Sigmoid colon (tissue), 7 donors: ENCODE results near the gene NEUROG1. TPM values are rescaled to one million over a fixed set of nuclear protein-coding genes. Genes with fewer than 3 reads are reported as not detected.
"Not testable (repeated sequence)": the region's sequence is repeated elsewhere in the genome, so short reads cannot be mapped to it uniquely, and the experiment has no call there.

Source experiments
- DNase-seq: peaks from one replicate; pipeline ENCODE4 v3.0.0-alpha.2; 2019
- H3K27ac ChIP-seq, 4 donors: fragments of 200-600 bp; sonication (generic); one replicate each; pipeline ENCODE4 v1.5.1; 2016 to 2019; ENCODE audit warnings: mild to moderate bottlenecking in 1 of 4
- H3K27me3 ChIP-seq, 3 donors: fragments of 200-600 bp; sonication (generic); one replicate each; pipeline ENCODE4 v1.5.1; 2019; ENCODE audit warnings: mild to moderate bottlenecking in 1 of 3
- H3K36me3 ChIP-seq, 4 donors: fragments of 200-600 bp; sonication (generic); one replicate each; pipeline ENCODE4 v1.5.1; 2016 to 2019
- H3K4me1 ChIP-seq, 4 donors: fragments of 200-600 bp; sonication (generic); one replicate each; pipeline ENCODE4 v1.5.1; 2017 to 2019
- H3K4me3 ChIP-seq, 4 donors: fragments of 200-600 bp; sonication (generic); one replicate each; pipeline ENCODE4 v1.5.1; 2017 to 2019; ENCODE audit warnings: mild to moderate bottlenecking in 2 of 4, moderate library complexity in 1 of 4
- H3K9me3 ChIP-seq, 4 donors: fragments of 200-600 bp in 3 of 4; sonication (generic) in 3 of 4; one replicate each; pipeline versions ENCODE4 v1.5.1 to v1.6.1; 2013 to 2019
- CTCF ChIP-seq, 4 experiments: fragments of 450-650 bp in 3 of 4; fragments of 200-600 bp in 1 of 4; IDR thresholded peaks; one replicate each; pipeline ENCODE4 v1.5.1; 2016 to 2019; ENCODE audit warnings: antibody characterized with exemption in 4 of 4, mild to moderate bottlenecking in 3 of 4, moderate library complexity in 2 of 4
- EP300 ChIP-seq, 4 donors: sonication (generic); formaldehyde crosslinking; IDR thresholded peaks; one replicate each; pipeline ENCODE4 v1.6.1; 2017; ENCODE audit warnings: antibody characterized with exemption in 4 of 4
- POLR2A ChIP-seq, 2 donors: fragments of 450-650 bp; IDR thresholded peaks; one replicate each; pipeline ENCODE4 v1.6.1; 2016; ENCODE audit warnings: antibody characterized with exemption in 2 of 2, mild to moderate bottlenecking in 2 of 2, moderate library complexity in 2 of 2
- POLR2AphosphoS5 ChIP-seq, 4 donors: sonication (generic); formaldehyde crosslinking; IDR thresholded peaks; one replicate each; pipeline ENCODE4 v1.6.1; 2017; ENCODE audit warnings: antibody characterized with exemption in 4 of 4
- WGBS, 2 donors: extraction: QIAGEN DNeasy Blood & Tissue Kit; methylation state at CpG; one replicate each; pipeline ENCODE4 v1.1.7; 2013; 5-methylcytosine and 5-hydroxymethylcytosine counted together
- intact Hi-C: fragments of 100-400 bp; cut with DNase I; formaldehyde crosslinking; loops from one replicate; pipeline ENCODE4 v1.15.1; 2023
- polyA plus RNA-seq, 3 donors: library from polyadenylated mRNA; stranded (reverse); fragments of 200-250 nt; gene quantifications; one replicate each; pipeline ENCODE4 v1.2.3, GENCODE V29; 2013
- total RNA-seq, 4 donors: library from RNA; depleted of rRNA; stranded (reverse); fragments of >200 nt; gene quantifications; one replicate each; pipeline ENCODE4 v1.1.0, GENCODE V29; 2016
- donor health status: healthy with polysubstance abuse.
- donor health status: Bipolar disorder and iron deficiency.
- donor health status: healthy.

Gene NEUROG1
- total and polyA plus RNA-seq, 7 donors = not detected

GRCh38 chr5:135497971-135498636 lies 37.7 kb downstream of the NEUROG1 start:
- WGBS, 2 donors = 68 to 72% methylated on average over 8 of the region's 8 CpGs
- Histone ChIP-seq H3K27ac (no peak overlapping the region), H3K4me1 (no peaks in the 10 kb centered on the region), H3K36me3 (no peaks in the 10 kb centered on the region), H3K4me3 (no peak overlapping the region), H3K27me3 (peaks cover 0 to 11% (median 0%) of the 10 kb centered on the region in 3 donors), H3K9me3 (no peaks in the 10 kb centered on the region)
- DNase-seq = no peak
- intact Hi-C loops = no loop called here
- TF ChIP-seq CTCF (IDR thresholded peaks at IDR 0.05) = no peak
- TF ChIP-seq EP300 (IDR thresholded peaks at IDR 0.05) = no peak
- no peak for TF ChIP-seq POLR2A (IDR thresholded peaks at IDR 0.05)

- intact Hi-C loops, H3K27ac ChIP-seq, DNase-seq, H3K36me3 ChIP-seq, H3K4me1 ChIP-seq, H3K9me3 ChIP-seq, H3K4me3 ChIP-seq: not testable (repeated sequence)
- 73 to 76% methylated on average over 4 of the region's 4 CpGs for WGBS, 2 donors
- peaks cover 4 to 36% (median 17%) of the 10 kb centered on the region in 3 donors for H3K27me3 ChIP-seq
Observed at GRCh38 chr5:135495531-135495930, 40.2 kb downstream of the NEUROG1 start.

DNA sequence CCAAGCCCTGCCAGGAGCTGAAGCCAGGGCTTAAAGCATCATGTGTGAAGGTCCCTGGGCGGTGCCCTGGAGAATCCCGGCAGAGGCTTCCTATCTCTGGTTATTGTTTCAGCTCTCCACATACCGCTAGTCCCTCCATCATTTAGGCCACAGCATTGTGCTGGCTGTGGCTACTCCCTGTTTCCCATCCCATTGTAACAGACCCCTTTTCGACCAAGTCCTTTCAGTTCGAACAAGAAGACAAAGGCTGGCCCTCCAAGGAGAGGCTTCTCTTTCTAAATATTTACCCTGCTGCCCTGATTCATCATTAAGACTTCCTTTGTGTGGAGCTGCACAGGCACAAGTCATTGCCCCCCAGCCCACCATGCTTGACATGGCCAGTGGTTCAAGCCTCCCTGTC lies 41.6 kb downstream of the NEUROG1 start:
- H3K36me3 ChIP-seq = no peaks in the 10 kb centered on the region
- H3K4me3 ChIP-seq = no peak overlapping the region
- intact Hi-C loops = no loop called here
- H3K4me1 ChIP-seq = peaks cover 0 to 14% (median 12%) of the 10 kb centered on the region in 4 donors
- peaks cover 6 to 41% (median 30%) of the 10 kb centered on the region in 3 donors for H3K27me3 ChIP-seq
- WGBS, 2 donors = 82 to 83% methylated on average over 5 of the region's 5 CpGs
- TF ChIP-seq POLR2AphosphoS5 (IDR thresholded peaks at IDR 0.05) (no peak), EP300 (IDR thresholded peaks at IDR 0.05) (no peak), POLR2A (IDR thresholded peaks at IDR 0.05) (no peak), CTCF (IDR thresholded peaks at IDR 0.05) (no peak)
- H3K9me3 ChIP-seq = no peaks in the 10 kb centered on the region
- no peak for DNase-seq
- H3K27ac ChIP-seq = no peak overlapping the region

DNA sequence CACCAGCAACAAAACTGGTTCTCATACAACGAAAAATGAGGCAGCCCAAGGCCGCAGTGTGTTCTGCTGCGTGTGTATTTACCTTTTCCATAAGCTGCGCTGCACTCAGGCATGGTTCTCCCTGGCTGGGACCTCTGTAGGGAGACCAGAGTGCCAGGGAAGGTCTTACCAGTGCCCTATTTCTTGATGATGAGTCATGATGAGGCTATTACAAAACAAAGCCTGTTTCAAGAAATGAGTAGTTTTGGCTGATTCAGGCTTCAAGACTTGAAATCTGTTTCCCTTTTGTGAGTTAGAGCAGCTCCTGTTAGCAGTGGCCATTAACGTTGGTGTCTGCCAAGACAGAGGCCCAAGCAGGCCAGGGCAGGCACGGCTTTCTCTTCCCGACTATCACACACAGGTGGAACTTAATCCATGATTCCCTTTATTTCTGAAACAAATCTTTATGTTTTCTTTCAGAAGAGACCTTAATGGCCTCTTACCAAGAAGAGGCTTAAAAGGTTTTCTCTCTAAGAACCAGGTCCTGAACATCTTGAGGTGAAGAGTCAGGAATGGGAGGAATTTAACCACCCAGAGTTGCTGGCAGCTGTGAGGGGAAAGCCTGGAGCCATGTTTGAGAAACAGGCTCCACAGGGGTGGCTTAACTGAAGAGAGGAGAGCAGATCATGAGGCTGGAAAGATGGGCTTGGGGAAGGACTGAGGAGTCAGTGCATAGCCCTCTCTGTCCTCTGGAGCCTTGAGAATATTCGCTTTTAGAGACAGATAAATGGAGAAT lies 42.2 kb downstream of the NEUROG1 start:
- DNase-seq = no peak

GRCh38 chr5:135492319-135492626 lies 43.5 kb downstream of the NEUROG1 start:
- peaks cover 13 to 57% (median 49%) of the 10 kb centered on the region in 3 donors for H3K27me3 ChIP-seq
- H3K27ac ChIP-seq = no peak overlapping the region
- no peak for TF ChIP-seq POLR2AphosphoS5 (IDR thresholded peaks at IDR 0.05)
- no peak for TF ChIP-seq POLR2A (IDR thresholded peaks at IDR 0.05)
- TF ChIP-seq EP300 (IDR thresholded peaks at IDR 0.05) = no peak
- TF ChIP-seq CTCF (IDR thresholded peaks at IDR 0.05) = no peak
- intact Hi-C loops = no loop called here
- no peak overlapping the region for H3K4me3 ChIP-seq
- 30 to 56% methylated on average over 3 of the region's 3 CpGs for WGBS, 2 donors
- H3K36me3 ChIP-seq = no peaks in the 10 kb centered on the region
- H3K9me3 ChIP-seq = no peaks in the 10 kb centered on the region
- no peak for DNase-seq
- H3K4me1 ChIP-seq = peaks cover 0 to 26% (median 23%) of the 10 kb centered on the region in 4 donors

More for the DNA sequence above, 42.2 kb downstream of the NEUROG1 start:
- TF ChIP-seq POLR2A (IDR thresholded peaks at IDR 0.05) = no peak
- Histone ChIP-seq H3K27me3 (peaks cover 12 to 44% (median 36%) of the 10 kb centered on the region in 3 donors), H3K36me3 (no peaks in the 10 kb centered on the region), H3K27ac (no peak overlapping the region), H3K9me3 (no peaks in the 10 kb centered on the region), H3K4me1 (peaks cover 0 to 20% (median 18%) of the 10 kb centered on the region in 4 donors), H3K4me3 (no peak overlapping the region)
- intact Hi-C loops = no loop called here
- WGBS, 2 donors = 78 to 83% methylated on average over 8 of the region's 8 CpGs
